ENCODE data around the gene EMC7. TPM values are rescaled to one million over a fixed set of nuclear protein-coding genes. Genes with fewer than 3 reads are reported as not detected.

EMC7 gene
- total RNA-seq, 1 experiment from 2014 or later = 55.6 TPM

GRCh38 chr15:34109797-34110663, 8.4 kb upstream of the EMC7 start:
- H3K14ac ChIP-seq (ENCODE audit: insufficient read depth, low read length) = no peak overlapping the region
- no peak overlapping the region for H3K27ac Mint-ChIP-seq

More at GRCh38 chr15:34109797-34110663, 8.4 kb upstream of the EMC7 start:
- Mint-ChIP-seq H3K4me1 (peaks cover 6 to 8% of the 10 kb centered on the region in 2 experiments), H3K4me3 (no peak overlapping the region), H3K9me3 (no peaks in the 10 kb centered on the region), H3K27me3 (ENCODE audit: low read depth) (no peaks in the 10 kb centered on the region; the same call in 1 of the 2 replicates), H3K36me3 (ENCODE audit: insufficient read depth in 1 of 3, low read depth in 3 of 3) (no peaks in the 10 kb centered on the region)
- Histone ChIP-seq H2AK5ac (ENCODE audit: insufficient read length, low read length) (no peak overlapping the region), H3K27me3 (ENCODE audit: insufficient read depth, low read length) (no peaks in the 10 kb centered on the region), H3K4me1 (ENCODE audit: insufficient read depth, low read length) (no peaks in the 10 kb centered on the region), H2BK15ac (ENCODE audit: low read depth, low read length) (no peak overlapping the region), H3K56ac (ENCODE audit: insufficient read length, low read depth, low read length) (no peak overlapping the region), H3T11ph (ENCODE audit: low read length) (no peak overlapping the region), H4K8ac (replicated peaks; ENCODE audit: insufficient read length, low read depth, low read length) (no peak overlapping the region), H2BK5ac (ENCODE audit: insufficient read length, low read length) (no peak overlapping the region), H4K5ac (ENCODE audit: insufficient read length, low read depth, low read length) (no peak overlapping the region), H2BK20ac (ENCODE audit: low read depth, low read length, poor library complexity, severe bottlenecking) (no peak overlapping the region), H3K23ac (ENCODE audit: insufficient read length, low read depth, low read length) (no peak overlapping the region), H4K20me1 (ENCODE audit: control insufficient read depth, insufficient read depth, insufficient read length) (no peaks in the 10 kb centered on the region), H2BK12ac (ENCODE audit: insufficient read length, low read depth, low read length) (no peak overlapping the region), H3K9me3 (ENCODE audit: control insufficient read depth, low read depth, low read length) (no peaks in the 10 kb centered on the region), H2AFZ (ENCODE audit: low read length) (no peak overlapping the region), H3K4ac (ENCODE audit: low read depth, low read length) (no peak overlapping the region), H3K23me2 (ENCODE audit: insufficient read length, low read depth, low read length, poor library complexity, severe bottlenecking) (no peaks in the 10 kb centered on the region), H3K4me2 (ENCODE audit: insufficient read depth, insufficient read length, low read length) (no peak overlapping the region), H3K18ac (ENCODE audit: insufficient read length, low read depth, low read length) (no peak overlapping the region), H4K91ac (ENCODE audit: insufficient read length, low read depth, low read length) (no peak overlapping the region), H3K79me2 (ENCODE audit: insufficient read depth, low read length) (no peaks in the 10 kb centered on the region), H2BK120ac (ENCODE audit: low read depth, low read length, poor library complexity, severe bottlenecking) (no peak overlapping the region), H3K27ac (ENCODE audit: insufficient read length, low read depth, low read length) (no peak overlapping the region), H3K79me1 (ENCODE audit: insufficient read depth, low read depth, low read length, poor library complexity, severe bottlenecking) (no peaks in the 10 kb centered on the region), H3K9ac (ENCODE audit: extremely low read depth, insufficient read length, low read length) (no peak overlapping the region)
- WGBS (ENCODE audit: extremely low coverage, insufficient read length, low lambda C conversion rate) = no CpG with 5 or more reads among the region's 5 CpGs
- TF ChIP-seq, protein P1, sequence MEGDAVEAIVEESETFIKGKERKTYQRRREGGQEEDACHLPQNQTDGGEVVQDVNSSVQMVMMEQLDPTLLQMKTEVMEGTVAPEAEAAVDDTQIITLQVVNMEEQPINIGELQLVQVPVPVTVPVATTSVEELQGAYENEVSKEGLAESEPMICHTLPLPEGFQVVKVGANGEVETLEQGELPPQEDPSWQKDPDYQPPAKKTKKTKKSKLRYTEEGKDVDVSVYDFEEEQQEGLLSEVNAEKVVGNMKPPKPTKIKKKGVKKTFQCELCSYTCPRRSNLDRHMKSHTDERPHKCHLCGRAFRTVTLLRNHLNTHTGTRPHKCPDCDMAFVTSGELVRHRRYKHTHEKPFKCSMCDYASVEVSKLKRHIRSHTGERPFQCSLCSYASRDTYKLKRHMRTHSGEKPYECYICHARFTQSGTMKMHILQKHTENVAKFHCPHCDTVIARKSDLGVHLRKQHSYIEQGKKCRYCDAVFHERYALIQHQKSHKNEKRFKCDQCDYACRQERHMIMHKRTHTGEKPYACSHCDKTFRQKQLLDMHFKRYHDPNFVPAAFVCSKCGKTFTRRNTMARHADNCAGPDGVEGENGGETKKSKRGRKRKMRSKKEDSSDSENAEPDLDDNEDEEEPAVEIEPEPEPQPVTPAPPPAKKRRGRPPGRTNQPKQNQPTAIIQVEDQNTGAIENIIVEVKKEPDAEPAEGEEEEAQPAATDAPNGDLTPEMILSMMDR (conservative IDR thresholded peaks at IDR 0.05) = peak; percentile 82
- DNase-seq = no peak

All from H9 (cell line).